Esophagus muscularis mucosa (tissue), 4 donors: Measurements from ENCODE around the gene CXCR4. TPM values are rescaled to one million over a fixed set of nuclear protein-coding genes. Genes with fewer than 3 reads are reported as not detected.

ENCODE experiments used
- DNase-seq: peaks from one replicate; pipeline ENCODE4 v3.0.0-alpha.2; 2017; ENCODE audit errors: extremely low spot score
- H3K27ac ChIP-seq, 4 donors: fragments of 200-600 bp; sonication (generic); replicated peaks in 1 of 4; 1 replicate in 3 of 4; 2 replicates in 1 of 4; pipeline ENCODE4 v1.5.1; 2016 to 2019; ENCODE audit warnings: mild to moderate bottlenecking in 1 of 4
- H3K27me3 ChIP-seq, 4 donors: fragments of 200-600 bp; sonication (generic); one replicate each; pipeline versions ENCODE4 v1.5.1 to v1.6.0; 2016 to 2019
- H3K36me3 ChIP-seq, 4 donors: fragments of 200-600 bp; sonication (generic); one replicate each; pipeline ENCODE4 v1.5.1; 2016 to 2019
- H3K4me1 ChIP-seq, 4 donors: fragments of 200-600 bp; sonication (generic); one replicate each; pipeline ENCODE4 v1.5.1; 2016 to 2019
- H3K4me3 ChIP-seq, 4 donors: fragments of 200-600 bp; sonication (generic); 1 replicate in 2 of 4; 2 replicates in 2 of 4; pipeline ENCODE4 v1.5.1; 2016 to 2019; ENCODE audit warnings: mild to moderate bottlenecking in 4 of 4, moderate library complexity in 1 of 4
- H3K9me3 ChIP-seq, 4 donors: fragments of 200-600 bp; sonication (generic); 1 replicate in 3 of 4; 2 replicates in 1 of 4; pipeline ENCODE4 v1.5.1; 2016 to 2019
- EP300 ChIP-seq: sonication (generic); formaldehyde crosslinking; IDR thresholded peaks from one replicate; pipeline ENCODE4 v1.6.1; 2017; ENCODE audit warnings: antibody characterized with exemption
- POLR2A ChIP-seq: fragments of 450-650 bp; IDR thresholded peaks from one replicate; pipeline ENCODE4 v1.6.1; 2017; ENCODE audit warnings: antibody characterized with exemption, moderate library complexity, mild to moderate bottlenecking, low read depth
- POLR2AphosphoS5 ChIP-seq, 2 donors: sonication (generic); formaldehyde crosslinking; IDR thresholded peaks; one replicate each; pipeline ENCODE4 v1.6.1; 2017; ENCODE audit warnings: antibody characterized with exemption in 2 of 2
- WGBS: methylation state at CpG from one replicate; pipeline ENCODE4 v1.1.5; 2018; 5-methylcytosine and 5-hydroxymethylcytosine counted together
- intact Hi-C: fragments of 100-400 bp; cut with DNase I; formaldehyde crosslinking; loops from one replicate; pipeline ENCODE4 v1.15.1; 2023
- total RNA-seq, 4 donors: library from RNA; depleted of rRNA; stranded (reverse); fragments of >200 nt; gene quantifications; one replicate each; pipeline versions ENCODE4 v1.1.0 to v1.2.1, GENCODE V29; 2016
- TF ChIP-seq, protein P1 (sequence below), 3 experiments: fragments of 200-600 bp in 2 of 3; fragments of 450-650 bp in 1 of 3; sonication (generic) in 2 of 3; IDR thresholded peaks; one replicate each; pipeline ENCODE4 v1.5.1; 2017 to 2019; ENCODE audit warnings: antibody characterized with exemption in 3 of 3, mild to moderate bottlenecking in 2 of 3, moderate library complexity in 1 of 3

CXCR4 gene
- total RNA-seq, 4 donors from 2014 or later: 4.2 to 11.8 (median 5.6) TPM

- DNase-seq: no peak
- TF ChIP-seq POLR2AphosphoS5 (IDR thresholded peaks at IDR 0.05) (no peak), EP300 (no peak), POLR2A (no peak)
- TF ChIP-seq, protein P1, sequence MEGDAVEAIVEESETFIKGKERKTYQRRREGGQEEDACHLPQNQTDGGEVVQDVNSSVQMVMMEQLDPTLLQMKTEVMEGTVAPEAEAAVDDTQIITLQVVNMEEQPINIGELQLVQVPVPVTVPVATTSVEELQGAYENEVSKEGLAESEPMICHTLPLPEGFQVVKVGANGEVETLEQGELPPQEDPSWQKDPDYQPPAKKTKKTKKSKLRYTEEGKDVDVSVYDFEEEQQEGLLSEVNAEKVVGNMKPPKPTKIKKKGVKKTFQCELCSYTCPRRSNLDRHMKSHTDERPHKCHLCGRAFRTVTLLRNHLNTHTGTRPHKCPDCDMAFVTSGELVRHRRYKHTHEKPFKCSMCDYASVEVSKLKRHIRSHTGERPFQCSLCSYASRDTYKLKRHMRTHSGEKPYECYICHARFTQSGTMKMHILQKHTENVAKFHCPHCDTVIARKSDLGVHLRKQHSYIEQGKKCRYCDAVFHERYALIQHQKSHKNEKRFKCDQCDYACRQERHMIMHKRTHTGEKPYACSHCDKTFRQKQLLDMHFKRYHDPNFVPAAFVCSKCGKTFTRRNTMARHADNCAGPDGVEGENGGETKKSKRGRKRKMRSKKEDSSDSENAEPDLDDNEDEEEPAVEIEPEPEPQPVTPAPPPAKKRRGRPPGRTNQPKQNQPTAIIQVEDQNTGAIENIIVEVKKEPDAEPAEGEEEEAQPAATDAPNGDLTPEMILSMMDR (IDR thresholded peaks at IDR 0.05): no peak
- intact Hi-C loops: no loop called here
- H3K4me3 ChIP-seq: no peak overlapping the region
- H3K36me3 ChIP-seq: no peaks in the 10 kb centered on the region
- no peaks in the 10 kb centered on the region for H3K9me3 ChIP-seq
- 85% methylated on average over 4 of the region's 4 CpGs for WGBS
- no peak overlapping the region for H3K27ac ChIP-seq
- no peaks in the 10 kb centered on the region for H3K4me1 ChIP-seq
- H3K27me3 ChIP-seq: no peaks in the 10 kb centered on the region
These were observed 32.3 kb downstream of the CXCR4 start for GRCh38 chr2:136085453-136086209.

GRCh38 chr2:136081582-136082210 is 36.3 kb downstream of the CXCR4 start:
- Histone ChIP-seq H3K4me1 (no peaks in the 10 kb centered on the region), H3K27ac (no peak overlapping the region), H3K27me3 (no peaks in the 10 kb centered on the region), H3K36me3 (no peaks in the 10 kb centered on the region), H3K9me3 (no peaks in the 10 kb centered on the region), H3K4me3 (no peak overlapping the region)
- TF ChIP-seq, protein P1 (IDR thresholded peaks at IDR 0.05): no peak
- no peak for DNase-seq
- WGBS: 87% methylated on average over 3 of the region's 3 CpGs
- intact Hi-C loops: no loop called here

GRCh38 chr2:136080114-136080513 is 37.8 kb downstream of the CXCR4 start:
- Histone ChIP-seq H3K27me3 (no peaks in the 10 kb centered on the region), H3K4me1 (peaks cover 0 to 9% (median 5%) of the 10 kb centered on the region in 4 donors), H3K36me3 (no peaks in the 10 kb centered on the region), H3K4me3 (no peak overlapping the region), H3K9me3 (no peaks in the 10 kb centered on the region), H3K27ac (no peak overlapping the region)
- no peak for DNase-seq
- WGBS: 61% methylated on average over 2 of the region's 2 CpGs
- no peak for TF ChIP-seq EP300
- TF ChIP-seq, protein P1 (IDR thresholded peaks at IDR 0.05): no peak
- TF ChIP-seq POLR2AphosphoS5 (IDR thresholded peaks at IDR 0.05): no peak
- TF ChIP-seq POLR2A: no peak
- intact Hi-C loops: no loop called here

GRCh38 chr2:136077107-136077506 is 40.8 kb downstream of the CXCR4 start:
- WGBS: 86% methylated on average over 5 of the region's 5 CpGs
- Histone ChIP-seq H3K9me3 (no peaks in the 10 kb centered on the region), H3K27ac (no peak overlapping the region), H3K4me3 (no peak overlapping the region), H3K4me1 (peaks cover 0 to 12% (median 6%) of the 10 kb centered on the region in 4 donors), H3K36me3 (no peaks in the 10 kb centered on the region), H3K27me3 (no peaks in the 10 kb centered on the region)
- DNase-seq: no peak
- intact Hi-C loops: loop anchor here (10.0 kb wide), 1 partner anchor 162 kb away; no protein-coding TSS in a partner anchor
- TF ChIP-seq, protein P1 (IDR thresholded peaks at IDR 0.05): no peak
- TF ChIP-seq POLR2AphosphoS5 (IDR thresholded peaks at IDR 0.05) (no peak), EP300 (no peak), POLR2A (no peak)
